AG09319 (cell line): ENCODE data around the gene PVALB.

Source experiments
- DNase-seq: peaks from one replicate; pipeline ENCODE4 v3.0.0-alpha.2; 2010; ENCODE audit warnings: low read depth; ENCODE audit errors: extremely low read depth
- CTCF ChIP-seq: IDR thresholded peaks from 2 replicates; pipeline ENCODE4 v1.5.1; 2011; ENCODE audit warnings: low read depth, mild to moderate bottlenecking, inconsistent platforms, low read length, moderate library complexity

Gene PVALB

DNA sequence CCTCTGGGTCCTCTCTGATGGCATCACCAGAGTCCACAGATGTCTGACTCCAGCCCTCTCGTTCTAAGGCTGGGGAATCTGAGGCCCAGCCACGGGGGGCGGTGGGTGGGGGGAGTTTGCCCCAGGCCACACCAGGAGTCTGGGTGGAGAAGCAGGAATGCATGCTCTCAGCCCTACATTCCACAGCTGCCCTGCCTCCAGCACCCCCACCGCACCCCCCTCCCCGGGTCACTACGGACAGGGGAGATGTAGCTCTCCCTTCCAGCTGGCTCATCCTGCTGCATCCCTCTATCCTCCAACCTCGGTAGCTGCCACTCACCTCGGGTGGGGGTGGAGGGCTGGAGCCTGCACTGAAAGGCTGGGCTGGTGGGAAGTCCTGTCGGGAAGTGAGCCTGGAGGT lies 2.3 kb upstream of the PVALB start:
- no peak for TF ChIP-seq CTCF
- no peak for DNase-seq

GRCh38 chr22:36818010-36818642 lies 1.3 kb upstream of the PVALB start:
- TF ChIP-seq CTCF, result no peak
- no peak for DNase-seq

DNA sequence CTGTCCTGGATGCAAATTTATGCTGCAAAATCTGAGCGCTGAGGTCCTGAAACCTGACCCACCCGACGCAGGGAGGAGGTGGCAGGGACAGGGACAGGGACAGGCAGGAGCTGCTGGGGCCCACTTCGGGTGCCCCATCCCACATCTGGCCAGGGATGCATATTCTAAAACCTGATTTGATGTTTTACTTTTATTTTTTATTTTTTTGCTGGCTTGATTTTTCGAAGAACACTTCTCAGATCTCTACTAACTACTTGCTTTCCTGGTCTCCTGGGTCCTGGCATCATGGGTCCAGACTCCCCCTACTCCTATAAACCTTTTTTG lies 652 bp upstream of the PVALB start:
- no peak for TF ChIP-seq CTCF
- no peak for DNase-seq

- no peak for TF ChIP-seq CTCF
Observed at GRCh38 chr22:36816339-36816635, 548 bp downstream of the PVALB start.

DNA sequence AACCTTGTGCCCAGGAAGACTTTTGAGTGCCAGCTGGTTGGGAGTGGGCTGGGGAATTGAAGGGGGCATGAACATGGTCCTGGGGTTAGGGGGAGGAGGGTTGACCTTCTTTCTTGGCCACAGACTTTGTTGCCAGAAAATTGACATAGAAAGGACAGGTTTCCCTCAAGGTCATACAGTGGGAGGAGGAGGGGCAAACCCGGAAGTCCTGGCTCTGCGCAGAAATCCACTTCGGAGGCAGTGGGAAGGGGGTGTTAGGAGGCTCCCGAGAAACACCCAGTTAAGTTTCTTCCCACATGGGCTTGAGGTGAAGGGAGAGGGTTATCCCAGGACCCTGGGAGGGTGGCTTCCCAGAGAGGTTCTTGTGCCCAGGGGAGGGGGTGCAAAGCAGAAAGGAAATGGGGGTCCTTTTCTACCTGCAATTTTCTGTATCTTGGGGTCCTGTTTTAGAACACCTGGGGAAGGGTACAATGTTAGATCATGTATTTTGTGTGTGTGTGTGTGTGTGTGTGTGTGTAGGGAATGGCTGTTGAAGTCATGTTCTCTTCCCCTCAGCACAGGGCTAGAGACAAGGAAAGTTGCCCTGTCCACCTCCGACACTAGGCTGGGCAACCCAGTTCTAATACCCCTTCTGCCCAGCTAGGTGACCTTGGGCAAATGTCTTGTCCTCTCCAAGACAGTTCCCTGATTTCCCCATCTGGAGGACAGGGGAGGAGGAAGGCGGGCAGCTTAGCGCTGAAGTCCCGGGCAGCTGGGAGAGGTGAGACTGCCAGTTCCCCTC lies 1.1 kb downstream of the PVALB start:
- no peak for DNase-seq
- no peak for TF ChIP-seq CTCF

More at GRCh38 chr22:36816339-36816635, 548 bp downstream of the PVALB start:
- DNase-seq, result no peak

- DNase-seq, result no peak
- TF ChIP-seq CTCF, result no peak
Observed at GRCh38 chr22:36814801-36815200, 2.0 kb downstream of the PVALB start.

- TF ChIP-seq CTCF, result no peak
- no peak for DNase-seq
Observed at GRCh38 chr22:36811094-36811800, 5.6 kb downstream of the PVALB start.
